ENCODE data around the gene CCDC192.

DNA sequence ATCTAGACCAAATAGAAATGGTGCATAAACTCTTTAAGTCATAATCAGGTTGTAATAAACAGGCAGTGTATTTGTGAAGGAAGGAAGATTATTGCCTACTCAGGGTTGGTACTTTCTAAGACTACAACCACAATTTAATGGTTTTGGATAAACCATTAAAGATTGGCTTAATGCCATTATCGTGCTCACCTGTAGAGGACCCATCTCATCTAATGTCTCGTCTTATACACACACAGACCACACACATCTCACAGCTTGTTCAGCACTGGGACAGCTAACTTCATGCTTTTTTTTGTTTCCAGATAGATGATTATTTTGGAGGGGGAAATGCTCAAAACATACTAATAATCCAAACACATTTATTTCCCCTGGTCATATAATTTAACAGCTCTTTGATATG lies 204.7 kb downstream of the CCDC192 start:
- TF ChIP-seq, protein P1, sequence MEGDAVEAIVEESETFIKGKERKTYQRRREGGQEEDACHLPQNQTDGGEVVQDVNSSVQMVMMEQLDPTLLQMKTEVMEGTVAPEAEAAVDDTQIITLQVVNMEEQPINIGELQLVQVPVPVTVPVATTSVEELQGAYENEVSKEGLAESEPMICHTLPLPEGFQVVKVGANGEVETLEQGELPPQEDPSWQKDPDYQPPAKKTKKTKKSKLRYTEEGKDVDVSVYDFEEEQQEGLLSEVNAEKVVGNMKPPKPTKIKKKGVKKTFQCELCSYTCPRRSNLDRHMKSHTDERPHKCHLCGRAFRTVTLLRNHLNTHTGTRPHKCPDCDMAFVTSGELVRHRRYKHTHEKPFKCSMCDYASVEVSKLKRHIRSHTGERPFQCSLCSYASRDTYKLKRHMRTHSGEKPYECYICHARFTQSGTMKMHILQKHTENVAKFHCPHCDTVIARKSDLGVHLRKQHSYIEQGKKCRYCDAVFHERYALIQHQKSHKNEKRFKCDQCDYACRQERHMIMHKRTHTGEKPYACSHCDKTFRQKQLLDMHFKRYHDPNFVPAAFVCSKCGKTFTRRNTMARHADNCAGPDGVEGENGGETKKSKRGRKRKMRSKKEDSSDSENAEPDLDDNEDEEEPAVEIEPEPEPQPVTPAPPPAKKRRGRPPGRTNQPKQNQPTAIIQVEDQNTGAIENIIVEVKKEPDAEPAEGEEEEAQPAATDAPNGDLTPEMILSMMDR (IDR thresholded peaks at IDR 0.05; ENCODE audit: extremely low read depth in 1 of 2, insufficient read depth in 1 of 2, low read depth in 1 of 2, low read length in 2 of 2): no peak
- no peak for TF ChIP-seq POLR2A (IDR thresholded peaks at IDR 0.05; ENCODE audit: low read depth, low read length)
- TF ChIP-seq POLR2AphosphoS5 (IDR thresholded peaks at IDR 0.05; ENCODE audit: insufficient read depth, low read depth, low read length): no peak
- no peak for TF ChIP-seq EZH2 (IDR thresholded peaks at IDR 0.05; ENCODE audit: borderline replicate concordance, low read depth, low read length, severe bottlenecking)
- no peak for TF ChIP-seq JUN (IDR thresholded peaks at IDR 0.05; ENCODE audit: borderline replicate concordance, insufficient read depth, insufficient read length, low read depth)
- TF ChIP-seq MYC (IDR thresholded peaks at IDR 0.05; ENCODE audit: low read depth, low read length): no peak

Data from endothelial cell of umbilical vein (primary cell).